Measurements from ENCODE around the gene ANKRD44.
"Not testable (repeated sequence)": the region's sequence is repeated elsewhere in the genome, so short reads cannot be mapped to it uniquely, and the experiment has no call there.

Gene ANKRD44

GRCh38 chr2:197071213-197071612, 239.4 kb downstream of the ANKRD44 start:
- DNase-seq = no peak

- DNase-seq = no peak
These were observed 240.6 kb downstream of the ANKRD44 start for GRCh38 chr2:197069958-197070357.

- DNase-seq = not testable (repeated sequence)
These were observed 248.0 kb downstream of the ANKRD44 start for GRCh38 chr2:197062574-197062973.

- no peak for DNase-seq
These were observed 251.1 kb downstream of the ANKRD44 start for GRCh38 chr2:197059477-197059876.

GRCh38 chr2:197058777-197059300, 251.7 kb downstream of the ANKRD44 start:
- no peak for DNase-seq

DNA sequence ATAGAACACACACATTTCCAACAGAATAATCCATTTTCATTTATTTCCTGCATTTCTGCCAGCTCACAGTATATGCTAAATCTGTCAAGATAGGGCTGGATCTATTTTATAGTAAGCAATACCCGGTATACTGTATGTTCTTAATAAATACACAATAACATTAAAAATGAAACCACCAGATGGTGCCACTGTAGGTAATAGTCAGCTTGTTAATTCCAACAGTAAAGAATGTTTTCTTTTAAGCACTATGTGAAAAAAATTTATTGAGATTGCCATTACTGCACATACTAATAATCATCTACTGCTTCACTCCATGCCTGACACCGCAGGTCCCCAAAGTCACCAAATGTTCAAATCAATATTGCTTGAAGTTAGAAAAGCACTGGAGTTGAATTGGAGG, 252.6 kb downstream of the ANKRD44 start:
- DNase-seq = no peak

- DNase-seq = no peak
These were observed 255.5 kb downstream of the ANKRD44 start for GRCh38 chr2:197055045-197055444.

DNA sequence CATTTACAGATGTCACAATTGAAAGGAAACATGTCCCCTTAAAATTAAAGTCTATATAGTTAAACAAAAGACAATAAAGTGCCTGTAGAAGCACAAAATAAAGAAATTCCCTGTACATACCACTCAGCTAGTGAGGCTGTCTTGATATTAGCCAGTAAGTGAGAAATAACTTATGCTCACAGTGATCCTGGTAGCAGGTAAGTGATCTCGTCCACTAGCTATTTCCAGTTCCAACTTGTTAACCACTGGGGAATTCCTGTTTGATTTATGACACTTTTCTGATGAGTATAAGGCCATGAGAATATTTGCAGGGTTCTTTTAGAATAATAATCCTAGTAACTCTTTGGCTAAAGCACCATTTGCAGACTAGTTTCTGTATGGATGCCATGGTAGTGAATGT, 256.1 kb downstream of the ANKRD44 start:
- no peak for DNase-seq

DNA sequence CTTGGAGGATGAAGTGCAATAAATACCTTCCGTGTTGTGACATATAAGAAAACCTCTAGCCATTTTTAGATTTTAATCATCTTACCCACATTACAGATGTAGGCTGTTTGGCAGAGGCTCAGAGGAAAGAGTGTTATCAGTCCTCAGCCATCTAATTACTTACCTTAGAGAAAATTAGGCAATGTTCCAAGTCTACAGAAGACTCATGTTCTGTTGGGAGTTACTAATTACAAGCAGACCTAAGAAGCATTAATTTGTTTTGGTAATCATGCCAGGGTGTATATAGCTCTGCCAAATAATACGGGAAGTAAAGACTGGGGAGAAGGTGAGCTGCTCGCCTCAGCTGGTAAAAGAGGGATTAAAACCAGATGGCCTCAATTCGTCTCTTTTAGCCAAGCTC, 258.2 kb downstream of the ANKRD44 start:
- DNase-seq = no peak

- DNase-seq = no peak
These were observed 265.5 kb downstream of the ANKRD44 start for GRCh38 chr2:197045115-197045514.

DNA sequence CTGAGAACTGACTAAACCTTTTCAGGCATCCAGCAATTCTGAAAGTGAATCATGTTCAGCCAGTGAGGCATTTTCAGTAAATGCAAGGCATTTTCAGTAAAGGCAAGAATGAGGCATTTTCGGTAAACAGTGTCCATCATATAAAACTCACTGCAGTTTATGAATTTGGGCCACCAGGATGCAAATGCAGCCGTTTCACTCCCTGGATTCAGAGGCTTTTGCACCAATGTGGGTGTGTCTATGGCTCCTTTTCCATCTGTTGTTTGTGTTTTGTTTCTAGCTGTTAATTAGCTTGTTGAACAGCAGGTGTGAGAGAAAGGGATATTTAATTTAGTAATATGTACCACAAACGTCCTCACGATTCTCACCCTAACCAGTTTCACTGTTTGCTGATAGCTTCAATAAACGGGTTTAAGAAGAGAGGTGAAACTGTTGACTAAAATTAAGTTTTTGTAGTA, 267.8 kb downstream of the ANKRD44 start:
- no peak for DNase-seq

GRCh38 chr2:197037863-197038398, 272.6 kb downstream of the ANKRD44 start:
- no peak for DNase-seq

DNA sequence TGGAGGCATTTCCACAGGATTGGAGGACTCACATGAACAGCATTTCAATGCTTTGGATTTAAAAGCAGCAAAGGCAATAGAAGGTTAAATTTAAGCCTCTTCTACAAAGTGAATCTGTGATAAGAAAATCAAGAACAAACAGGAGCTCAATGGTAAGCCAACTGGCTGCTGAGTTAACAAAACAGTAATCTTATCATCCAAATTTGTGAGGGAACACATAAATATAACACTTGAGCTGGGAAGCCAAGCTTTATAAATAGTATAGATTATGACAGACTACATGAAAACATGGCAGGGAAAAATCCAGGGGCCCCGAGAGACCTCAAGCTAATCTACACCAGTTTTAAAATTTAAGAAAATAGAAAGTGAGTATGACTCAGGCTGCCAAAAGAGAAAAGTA, 275.6 kb downstream of the ANKRD44 start:
- DNase-seq = no peak

GRCh38 chr2:197034292-197034691, 276.3 kb downstream of the ANKRD44 start:
- no peak for DNase-seq

GRCh38 chr2:197033222-197033621, 277.4 kb downstream of the ANKRD44 start:
- no peak for DNase-seq

DNA sequence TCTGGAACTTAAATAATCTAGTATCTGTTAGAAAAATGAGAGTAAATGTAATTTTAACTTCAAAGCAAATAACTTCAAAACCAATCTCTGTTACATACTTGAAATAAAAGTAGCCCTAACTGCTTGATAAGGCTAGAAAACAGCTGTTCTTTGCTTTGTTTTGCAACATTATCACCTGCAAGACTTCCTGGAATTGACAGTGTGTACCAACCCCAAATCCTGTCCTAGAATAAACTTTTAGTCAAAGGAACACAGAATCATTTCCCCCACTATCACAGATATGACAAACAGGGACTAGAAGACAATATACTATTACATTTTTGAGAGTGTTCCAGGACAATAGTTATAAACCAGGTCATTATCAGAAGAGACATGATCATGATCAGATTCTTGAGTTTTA, 278.8 kb downstream of the ANKRD44 start:
- no peak for DNase-seq

DNA sequence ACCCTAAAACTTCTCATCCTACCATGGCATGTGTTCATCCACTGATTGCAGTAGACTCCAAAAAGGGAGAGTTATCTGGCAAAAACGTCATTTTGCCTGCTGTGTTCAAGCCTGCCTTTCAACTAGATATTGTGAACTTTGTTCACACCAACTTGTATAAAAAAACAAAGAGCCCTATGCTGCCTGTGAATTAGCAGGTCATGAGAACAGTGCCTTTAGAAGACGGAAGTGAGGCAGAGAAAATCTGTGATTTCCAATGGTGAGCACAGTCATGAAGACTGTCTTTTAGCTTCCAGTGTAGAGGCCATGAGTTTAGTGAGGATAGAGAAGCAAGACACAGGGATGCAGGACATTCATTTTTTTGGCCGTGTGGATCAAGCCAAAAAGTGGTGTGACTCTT, 280.5 kb downstream of the ANKRD44 start:
- DNase-seq = no peak

DNA sequence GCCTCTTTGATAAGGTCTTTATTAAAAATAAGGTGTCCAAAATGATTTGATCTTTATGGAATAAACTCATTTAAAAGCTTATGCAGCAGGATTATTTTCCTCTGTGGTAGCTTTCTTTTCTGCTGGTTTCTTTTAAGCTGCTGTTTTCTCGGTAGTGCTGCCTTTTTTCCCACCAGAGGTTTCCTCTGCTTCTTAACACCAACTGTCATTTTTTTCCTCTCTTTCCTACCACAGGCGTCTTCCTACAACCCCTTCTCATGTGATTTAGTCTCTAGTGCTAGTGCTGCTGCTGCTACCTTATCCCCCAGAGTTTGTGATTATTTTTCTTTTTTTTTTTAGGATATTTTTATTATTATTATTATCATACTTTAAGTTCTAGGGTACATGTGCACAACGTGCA, 281.9 kb downstream of the ANKRD44 start:
- DNase-seq = no peak

DNA sequence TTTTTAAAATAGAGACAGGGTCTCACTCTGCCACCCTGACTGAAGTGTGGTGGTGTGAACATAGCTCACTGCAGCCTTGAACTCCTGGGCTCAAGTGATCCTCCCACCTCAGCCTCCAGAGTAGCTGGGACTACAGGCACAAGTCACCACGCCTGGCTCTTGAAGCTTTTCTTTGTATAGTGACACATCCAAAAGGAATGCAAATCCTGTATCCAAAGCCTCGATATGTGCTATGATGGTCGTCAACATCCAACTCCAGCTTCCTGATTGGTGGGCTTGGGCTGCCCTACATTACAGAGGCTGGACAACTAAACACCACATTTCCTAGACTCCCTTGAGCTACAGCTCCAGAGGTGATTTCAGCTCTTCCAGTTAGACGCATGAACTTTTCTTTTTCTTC, 282.4 kb downstream of the ANKRD44 start:
- no peak for DNase-seq

- no peak for DNase-seq
These were observed 286.4 kb downstream of the ANKRD44 start for GRCh38 chr2:197024206-197024605.

GRCh38 chr2:197020921-197021320, 289.7 kb downstream of the ANKRD44 start:
- not testable (repeated sequence) for DNase-seq

DNA sequence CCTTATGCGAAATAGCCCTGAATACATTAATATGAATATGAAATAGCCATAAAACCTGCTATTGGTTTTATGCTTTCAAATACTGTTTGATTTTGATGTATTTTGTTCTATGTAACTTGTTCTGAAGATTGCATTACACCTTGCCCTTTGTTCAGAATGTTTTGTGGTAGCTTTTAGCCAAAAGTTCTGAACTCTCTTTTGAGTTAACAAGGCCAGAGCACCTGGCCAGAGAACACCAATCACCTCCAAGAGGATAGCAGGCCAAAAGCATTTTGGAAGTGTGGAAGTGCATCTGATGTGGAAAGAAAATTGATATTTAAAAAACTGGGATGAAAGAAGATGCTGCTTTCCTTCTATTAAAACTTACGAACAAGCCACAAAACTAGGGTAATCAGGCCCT, 297.5 kb downstream of the ANKRD44 start:
- DNase-seq = no peak

DNA sequence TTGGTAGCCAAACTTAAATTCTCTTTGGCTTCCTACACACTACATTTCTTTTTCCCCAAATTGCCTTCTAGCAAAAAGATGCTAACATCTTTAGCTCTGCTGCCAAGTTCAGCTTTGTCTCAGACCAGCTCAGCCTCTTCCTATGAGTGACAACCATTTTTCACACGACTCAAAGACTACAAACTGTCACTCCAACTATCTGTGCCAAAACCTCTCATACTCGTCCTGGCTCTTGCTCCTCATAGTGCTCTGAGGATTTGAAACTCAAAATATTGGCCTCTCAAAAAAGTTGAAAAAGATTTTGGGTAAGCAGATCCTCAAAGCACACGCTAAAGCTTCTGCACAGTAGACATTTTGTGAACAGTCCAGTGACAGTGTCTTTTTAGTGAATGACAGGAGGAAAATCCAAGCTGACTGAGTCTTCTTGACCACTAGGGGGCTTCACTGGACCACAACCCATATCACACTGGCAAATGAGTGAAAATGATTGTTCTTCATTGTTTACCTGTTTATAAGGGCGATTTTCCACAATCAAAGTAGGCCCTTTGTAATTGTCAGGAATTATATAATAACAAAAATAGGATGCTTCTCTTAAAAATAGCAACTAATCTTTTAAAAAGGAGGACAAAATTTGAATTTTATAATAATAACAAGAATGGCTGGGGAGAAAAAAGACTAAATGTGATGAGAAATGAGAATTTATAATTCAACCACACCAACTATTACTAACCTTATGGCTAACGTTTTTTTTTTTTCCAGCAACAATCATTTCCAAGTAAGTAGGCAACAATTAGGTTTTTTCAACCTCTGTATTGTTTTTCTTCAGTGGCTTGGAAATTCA, 298.6 kb downstream of the ANKRD44 start:
- DNase-seq = no peak

GRCh38 chr2:197011021-197011417, 299.6 kb downstream of the ANKRD44 start:
- DNase-seq = no peak
